NAMALWA (cell line): Measurements from ENCODE around the gene SRXN1.
"Not testable (repeated sequence)": the region's sequence is repeated elsewhere in the genome, so short reads cannot be mapped to it uniquely, and the experiment has no call there.

ENCODE experiments used
- DNase-seq: peaks from one replicate; pipeline ENCODE4 v3.0.0-alpha.2; 2015; ENCODE audit warnings: low spot score

Gene SRXN1

GRCh38 chr20:655726-656624, 3.0 kb upstream of the SRXN1 start:
- no peak for DNase-seq

- no peak for DNase-seq
Measured at GRCh38 chr20:654417-654750, 1.4 kb upstream of the SRXN1 start.

GRCh38 chr20:653590-654416, 803 bp upstream of the SRXN1 start:
- no peak for DNase-seq

- no peak for DNase-seq
Measured at GRCh38 chr20:652615-653109, 338 bp downstream of the SRXN1 start.

- DNase-seq = no peak
Measured at GRCh38 chr20:651713-652614, 1.0 kb downstream of the SRXN1 start.

GRCh38 chr20:650954-651353, 2.0 kb downstream of the SRXN1 start:
- DNase-seq = no peak

- no peak for DNase-seq
Measured at GRCh38 chr20:650281-650680, 2.7 kb downstream of the SRXN1 start.

- DNase-seq = no peak
Measured at GRCh38 chr20:647479-648019, 5.5 kb downstream of the SRXN1 start.

- no peak for DNase-seq
Measured at GRCh38 chr20:646868-647233, 6.1 kb downstream of the SRXN1 start.

GRCh38 chr20:646107-646867, 6.7 kb downstream of the SRXN1 start:
- no peak for DNase-seq

GRCh38 chr20:645318-646106, 7.5 kb downstream of the SRXN1 start:
- DNase-seq = peak; percentile 84

- DNase-seq = no peak
Measured at GRCh38 chr20:644692-645317, 8.2 kb downstream of the SRXN1 start.

- DNase-seq = no peak
Measured at GRCh38 chr20:642398-643174, 10.4 kb downstream of the SRXN1 start.

- not testable (repeated sequence) for DNase-seq
Measured at GRCh38 chr20:642013-642397, 11.0 kb downstream of the SRXN1 start.

GRCh38 chr20:641516-641875, 11.5 kb downstream of the SRXN1 start:
- no peak for DNase-seq

GRCh38 chr20:640674-641515, 12.1 kb downstream of the SRXN1 start:
- no peak for DNase-seq

- DNase-seq = no peak
Measured at GRCh38 chr20:638579-638978, 14.4 kb downstream of the SRXN1 start.

GRCh38 chr20:637559-637958, 15.4 kb downstream of the SRXN1 start:
- DNase-seq = no peak
